Osteocyte (in vitro differentiated cells): ENCODE data around the gene FLYWCH1. TPM values are rescaled to one million over a fixed set of nuclear protein-coding genes. Genes with fewer than 3 reads are reported as not detected.

ENCODE experiments used
- DNase-seq: peaks from one replicate; pipeline ENCODE4 v3.0.0; 2021; ENCODE audit warnings: mixed read lengths; ENCODE audit not compliant: unreplicated experiment; ENCODE audit errors: extremely low spot score
- H3K27ac Mint-ChIP-seq: one replicate; pipeline ENCODE4 v1.8.0; 2021; ENCODE audit warnings: mild to moderate bottlenecking, mixed read lengths; ENCODE audit not compliant: unreplicated experiment
- H3K27me3 Mint-ChIP-seq: one replicate; pipeline ENCODE4 v1.8.0; 2021; ENCODE audit warnings: mixed read lengths; ENCODE audit not compliant: unreplicated experiment
- H3K36me3 Mint-ChIP-seq: one replicate; pipeline ENCODE4 v1.8.0; 2021; ENCODE audit warnings: mixed read lengths; ENCODE audit not compliant: unreplicated experiment
- H3K4me1 Mint-ChIP-seq: one replicate; pipeline ENCODE4 v1.8.0; 2021; ENCODE audit warnings: mixed read lengths; ENCODE audit not compliant: unreplicated experiment
- H3K4me3 Mint-ChIP-seq: one replicate; pipeline ENCODE4 v1.8.0; 2021; ENCODE audit warnings: mild to moderate bottlenecking, moderate library complexity, mixed read lengths; ENCODE audit not compliant: unreplicated experiment
- H3K9me3 Mint-ChIP-seq: one replicate; pipeline ENCODE4 v1.8.0; 2021; ENCODE audit warnings: mixed read lengths; ENCODE audit not compliant: unreplicated experiment
- CTCF ChIP-seq: fragments of 200-600 bp; sonication (generic); IDR thresholded peaks from 2 replicates; pipeline ENCODE4 v1.5.0; 2021; ENCODE audit warnings: antibody characterized with exemption, mild to moderate bottlenecking, moderate library complexity
- total RNA-seq: library from RNA; stranded (reverse); gene quantifications from 2 replicates; pipeline ENCODE4 v1.2.1, GENCODE V29; 2021

Gene FLYWCH1
- total RNA-seq, 1 donor from 2014 or later: 46.4 TPM

GRCh38 chr16:2967211-2967631 lies 55.5 kb downstream of the FLYWCH1 start:
- no peak for DNase-seq
- Mint-ChIP-seq H3K9me3 (no peaks in the 10 kb centered on the region), H3K4me3 (no peak overlapping the region), H3K36me3 (no peaks in the 10 kb centered on the region), H3K27me3 (peaks cover 7% of the 10 kb centered on the region), H3K4me1 (peaks cover 22% of the 10 kb centered on the region), H3K27ac (no peak overlapping the region)
- TF ChIP-seq CTCF: no peak

- TF ChIP-seq CTCF: no peak
- Mint-ChIP-seq H3K27me3 (peaks cover 7% of the 10 kb centered on the region), H3K9me3 (no peaks in the 10 kb centered on the region), H3K36me3 (no peaks in the 10 kb centered on the region), H3K4me3 (no peak overlapping the region), H3K27ac (no peak overlapping the region), H3K4me1 (peaks cover 24% of the 10 kb centered on the region)
- DNase-seq: no peak
Measured at GRCh38 chr16:2967721-2968161, 56.0 kb downstream of the FLYWCH1 start.

- TF ChIP-seq CTCF: no peak
- Mint-ChIP-seq H3K9me3 (no peaks in the 10 kb centered on the region), H3K27me3 (peaks cover 5% of the 10 kb centered on the region), H3K27ac (no peak overlapping the region), H3K36me3 (no peaks in the 10 kb centered on the region), H3K4me3 (peak overlapping the region; percentile 68), H3K4me1 (peaks cover 22% of the 10 kb centered on the region)
- no peak for DNase-seq
Measured at GRCh38 chr16:2968368-2968737, 56.6 kb downstream of the FLYWCH1 start.

DNA sequence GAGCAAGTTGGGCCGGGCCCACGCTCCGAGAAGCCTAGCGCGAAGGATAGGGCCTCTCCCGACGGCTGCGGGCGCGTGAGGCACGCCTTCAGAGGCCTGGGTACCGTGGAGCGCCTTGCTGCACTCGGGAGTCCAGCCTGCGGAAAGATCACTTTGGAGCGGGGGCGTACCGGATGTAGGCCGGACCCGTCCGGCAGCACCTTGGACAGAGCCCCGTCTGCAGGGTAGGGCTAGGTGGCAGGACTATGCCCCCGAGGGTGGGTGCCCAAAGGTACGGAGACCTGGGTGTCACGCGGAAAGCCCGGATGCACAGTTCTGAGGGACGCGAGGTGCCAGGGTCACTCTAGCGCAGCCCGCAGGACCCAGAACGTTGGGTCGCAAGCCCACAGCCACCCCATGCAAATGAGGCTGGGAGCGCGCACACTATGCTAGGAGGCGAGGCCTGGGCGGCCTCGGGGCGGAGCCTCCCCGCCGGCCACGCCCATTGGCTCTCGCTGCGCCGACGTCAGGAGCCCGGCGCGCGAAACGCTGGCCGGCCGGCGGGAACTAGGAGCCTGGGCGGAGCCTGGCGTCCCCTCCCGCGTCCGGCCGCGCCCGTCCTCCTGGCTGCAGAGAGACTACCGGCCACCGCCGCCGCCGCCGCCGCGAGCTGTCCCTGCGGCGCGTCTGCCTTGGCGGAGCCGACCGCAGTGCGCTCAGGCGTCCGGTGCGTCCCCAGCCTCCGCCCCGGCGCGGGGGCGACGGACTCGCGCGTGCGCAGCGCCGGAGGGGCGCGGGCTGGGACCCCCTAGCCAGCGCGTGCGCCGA lies 57.2 kb downstream of the FLYWCH1 start, which contains the start of gene PAQR4:
Gene PAQR4, plus strand, starts transcription at position 611 of the 807 bp plus-strand sequence. CDS start 327 bp downstream, outside the sequence.
- Mint-ChIP-seq H3K27ac (no peak within 1 kb of the TSS), H3K4me1 (peaks cover 19% of the 10 kb centered on the region), H3K36me3 (no peaks in the 10 kb centered on the region), H3K4me3 (peak within 1 kb of the TSS; percentile 68), H3K9me3 (no peaks in the 10 kb centered on the region), H3K27me3 (peaks cover 2% of the 10 kb centered on the region)
- peak; percentile 95 for DNase-seq
- TF ChIP-seq CTCF: no peak
